ENCODE measurements around the gene CSTF3.
"Not testable (repeated sequence)": the region's sequence is repeated elsewhere in the genome, so short reads cannot be mapped to it uniquely, and the experiment has no call there.

CSTF3 gene

DNA sequence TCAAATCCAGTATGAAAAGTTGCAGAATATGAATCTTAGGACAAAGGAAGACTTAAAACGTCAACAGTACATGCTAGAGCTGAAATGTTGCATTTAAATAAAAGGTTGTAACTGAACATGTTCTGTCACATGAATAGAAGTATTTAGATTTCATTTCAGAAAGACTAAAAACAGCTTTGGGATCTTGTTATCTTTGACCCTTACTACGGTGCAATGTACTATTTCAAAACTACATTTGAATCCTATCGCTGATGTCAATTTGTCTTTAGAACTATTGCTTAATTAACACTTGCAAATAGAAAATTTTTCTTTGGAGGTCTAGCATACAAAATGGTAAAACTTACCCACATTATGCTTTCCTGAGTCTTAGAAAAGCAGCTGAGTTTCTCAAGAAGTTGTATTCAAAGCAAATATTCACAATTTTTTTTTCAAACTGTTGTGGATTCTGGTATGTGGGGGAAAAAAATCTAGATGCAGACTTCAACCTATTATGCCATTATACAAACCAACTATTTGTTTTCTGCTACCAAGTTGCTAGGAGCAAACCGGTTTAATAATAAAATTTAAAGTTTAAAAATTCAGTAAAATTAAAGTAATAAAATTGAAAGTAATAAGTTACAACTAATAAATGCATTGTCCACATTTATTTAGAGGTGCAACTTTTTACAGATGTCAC is 25.4 kb downstream of the CSTF3 start:
- no peaks in the 10 kb centered on the region for H3K9me3 Mint-ChIP-seq
- no peak for DNase-seq (ENCODE audit: low spot score)
- H3K4me3 Mint-ChIP-seq = no peak overlapping the region
- no peaks in the 10 kb centered on the region for H3K27me3 Mint-ChIP-seq (ENCODE audit: low read depth)
- peaks cover 15% of the 10 kb centered on the region for H3K36me3 Mint-ChIP-seq (ENCODE audit: low read depth)
- peaks cover 6% of the 10 kb centered on the region for H3K4me1 Mint-ChIP-seq (ENCODE audit: low read depth)
- no peak overlapping the region for H3K27ac Mint-ChIP-seq

DNA sequence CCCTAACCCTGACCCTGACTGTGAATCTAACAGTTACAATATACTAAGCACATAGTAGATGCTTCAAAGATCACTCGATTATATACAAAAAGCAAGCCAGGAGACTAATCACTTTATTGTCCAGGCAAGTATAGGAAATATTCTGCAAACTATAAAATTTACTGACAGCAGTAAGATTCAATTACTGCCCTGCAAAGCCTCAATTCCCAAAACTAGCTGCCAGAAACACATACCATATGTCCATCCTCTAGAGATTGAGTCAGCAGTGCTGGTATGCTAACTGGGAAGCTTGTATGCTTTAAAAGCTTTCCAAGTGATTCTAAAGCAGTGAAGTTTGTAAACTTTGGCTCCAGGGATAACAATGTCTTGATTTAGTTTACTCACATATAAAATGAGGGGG is 26.1 kb downstream of the CSTF3 start:
- peaks cover 6% of the 10 kb centered on the region for H3K4me1 Mint-ChIP-seq (ENCODE audit: low read depth)
- H3K4me3 Mint-ChIP-seq = no peak overlapping the region
- H3K27ac Mint-ChIP-seq = no peak overlapping the region
- peaks cover 11% of the 10 kb centered on the region for H3K36me3 Mint-ChIP-seq (ENCODE audit: low read depth)
- no peaks in the 10 kb centered on the region for H3K9me3 Mint-ChIP-seq
- no peak for DNase-seq (ENCODE audit: low spot score)
- H3K27me3 Mint-ChIP-seq (ENCODE audit: low read depth) = no peaks in the 10 kb centered on the region

DNA sequence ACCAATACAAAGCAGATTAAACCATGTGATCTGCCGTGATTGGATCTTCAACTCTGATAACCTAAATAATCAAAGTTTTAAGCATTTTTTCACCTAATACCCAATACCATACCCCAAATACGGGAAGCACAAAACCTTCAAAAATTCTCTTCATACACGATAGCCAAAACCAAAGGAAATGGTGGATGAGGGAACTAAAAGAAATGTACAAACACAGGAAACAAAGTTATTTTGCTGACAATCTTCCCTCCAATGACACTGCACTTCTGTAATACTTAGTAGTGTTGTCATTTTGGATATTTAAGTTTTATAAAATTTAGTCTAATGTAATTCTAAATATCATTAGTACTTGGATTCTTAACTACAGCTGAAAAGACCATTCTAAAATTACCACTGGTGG is 27.0 kb downstream of the CSTF3 start:
- Mint-ChIP-seq H3K27me3 (ENCODE audit: low read depth) (no peaks in the 10 kb centered on the region), H3K36me3 (ENCODE audit: low read depth) (peaks cover 8% of the 10 kb centered on the region), H3K4me1 (ENCODE audit: low read depth) (peaks cover 6% of the 10 kb centered on the region), H3K9me3 (no peaks in the 10 kb centered on the region), H3K27ac (no peak overlapping the region), H3K4me3 (no peak overlapping the region)
- DNase-seq (ENCODE audit: low spot score) = no peak

DNA sequence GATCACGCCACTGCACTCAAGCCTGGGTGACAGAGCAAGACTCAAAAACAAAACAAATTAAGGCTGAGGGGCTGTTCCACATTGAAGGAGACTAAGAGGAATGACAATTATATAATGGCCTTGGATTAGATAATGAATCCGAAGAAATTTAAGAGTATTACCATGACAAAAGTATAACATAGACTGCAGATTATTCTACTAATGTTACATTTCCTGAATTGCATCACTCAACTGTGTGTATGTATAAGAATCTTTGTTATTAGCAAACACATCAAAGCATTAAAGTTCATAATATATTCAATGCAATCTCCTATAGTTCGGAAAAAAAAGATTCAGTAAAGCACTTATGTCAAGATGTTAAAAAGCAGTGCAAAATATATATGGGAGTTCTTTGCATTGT is 27.5 kb downstream of the CSTF3 start:
- H3K27me3 Mint-ChIP-seq (ENCODE audit: low read depth) = no peaks in the 10 kb centered on the region
- no peak overlapping the region for H3K27ac Mint-ChIP-seq
- no peaks in the 10 kb centered on the region for H3K9me3 Mint-ChIP-seq
- DNase-seq (ENCODE audit: low spot score) = no peak
- peaks cover 8% of the 10 kb centered on the region for H3K4me1 Mint-ChIP-seq (ENCODE audit: low read depth)
- H3K4me3 Mint-ChIP-seq = no peak overlapping the region
- H3K36me3 Mint-ChIP-seq (ENCODE audit: low read depth) = peaks cover 8% of the 10 kb centered on the region

DNA sequence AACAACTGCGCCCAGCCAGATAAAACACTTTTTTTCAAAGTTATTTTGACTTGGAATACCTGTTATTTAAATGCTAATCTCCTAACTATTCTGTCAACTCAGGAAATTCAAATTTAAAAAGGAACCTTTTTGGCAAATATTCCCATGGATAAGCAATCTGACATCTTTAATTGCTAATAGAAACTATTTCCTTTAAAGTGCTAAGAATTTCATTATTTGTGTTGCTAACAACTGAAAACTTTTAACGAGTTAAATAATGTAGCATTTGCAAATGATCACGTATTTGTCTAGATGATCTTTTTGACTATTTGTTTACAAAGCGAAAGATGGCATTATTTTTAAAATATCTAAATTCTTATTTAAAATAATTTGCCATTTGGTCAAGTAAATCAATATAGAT is 28.8 kb downstream of the CSTF3 start:
- Mint-ChIP-seq H3K27ac (no peak overlapping the region), H3K9me3 (no peaks in the 10 kb centered on the region), H3K4me3 (no peak overlapping the region), H3K27me3 (ENCODE audit: low read depth) (no peaks in the 10 kb centered on the region), H3K36me3 (ENCODE audit: low read depth) (peaks cover 8% of the 10 kb centered on the region), H3K4me1 (ENCODE audit: low read depth) (peaks cover 10% of the 10 kb centered on the region)
- no peak for DNase-seq (ENCODE audit: low spot score)

DNA sequence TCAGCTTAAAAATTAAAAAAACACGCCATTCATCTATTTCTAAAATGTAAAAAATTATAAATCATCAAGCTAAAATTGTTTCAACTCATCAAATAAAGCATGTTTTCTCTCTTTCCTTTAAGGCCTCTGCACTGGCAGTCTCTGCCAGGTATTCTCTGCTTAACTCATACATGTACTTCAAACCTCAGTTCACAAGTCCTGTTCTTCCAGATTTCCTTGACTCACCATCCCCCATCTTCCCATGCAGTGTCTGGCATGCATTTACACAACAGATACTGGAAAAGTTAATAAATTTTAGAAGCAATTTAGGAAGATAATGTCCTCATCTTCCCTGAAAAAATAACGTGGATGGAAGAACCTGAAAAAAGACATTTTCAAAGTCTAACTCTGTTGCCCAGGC is 32.5 kb downstream of the CSTF3 start:
- Mint-ChIP-seq H3K4me1 (ENCODE audit: low read depth) (peaks cover 8% of the 10 kb centered on the region), H3K27ac (no peak overlapping the region), H3K36me3 (ENCODE audit: low read depth) (peaks cover 16% of the 10 kb centered on the region), H3K27me3 (ENCODE audit: low read depth) (no peaks in the 10 kb centered on the region), H3K4me3 (no peak overlapping the region), H3K9me3 (no peaks in the 10 kb centered on the region)
- DNase-seq (ENCODE audit: low spot score) = no peak

DNA sequence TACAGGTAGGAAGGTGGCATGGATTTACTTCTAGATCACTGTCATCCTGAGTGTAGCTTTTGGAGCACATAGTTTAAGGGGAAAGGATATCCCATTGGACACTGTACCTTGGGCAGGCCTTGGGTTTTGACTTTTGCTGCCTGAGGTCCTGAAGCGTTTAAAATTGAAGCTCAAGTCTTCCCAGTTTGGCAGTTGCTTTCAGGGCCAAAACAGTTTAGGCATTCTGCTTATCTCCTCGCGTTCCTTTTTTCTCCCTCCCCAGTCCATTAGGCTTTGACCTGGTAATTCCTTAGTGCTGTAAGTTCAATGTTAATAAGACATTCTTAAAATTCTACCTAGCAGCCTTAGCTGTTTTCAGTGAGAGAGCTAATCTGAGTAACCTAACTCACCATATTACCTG is 35.7 kb downstream of the CSTF3 start:
- no peaks in the 10 kb centered on the region for H3K9me3 Mint-ChIP-seq
- no peaks in the 10 kb centered on the region for H3K27me3 Mint-ChIP-seq (ENCODE audit: low read depth)
- H3K4me3 Mint-ChIP-seq = no peak overlapping the region
- no peak overlapping the region for H3K27ac Mint-ChIP-seq
- H3K36me3 Mint-ChIP-seq (ENCODE audit: low read depth) = peaks cover 13% of the 10 kb centered on the region
- DNase-seq (ENCODE audit: low spot score) = no peak
- H3K4me1 Mint-ChIP-seq (ENCODE audit: low read depth) = peaks cover 8% of the 10 kb centered on the region

DNA sequence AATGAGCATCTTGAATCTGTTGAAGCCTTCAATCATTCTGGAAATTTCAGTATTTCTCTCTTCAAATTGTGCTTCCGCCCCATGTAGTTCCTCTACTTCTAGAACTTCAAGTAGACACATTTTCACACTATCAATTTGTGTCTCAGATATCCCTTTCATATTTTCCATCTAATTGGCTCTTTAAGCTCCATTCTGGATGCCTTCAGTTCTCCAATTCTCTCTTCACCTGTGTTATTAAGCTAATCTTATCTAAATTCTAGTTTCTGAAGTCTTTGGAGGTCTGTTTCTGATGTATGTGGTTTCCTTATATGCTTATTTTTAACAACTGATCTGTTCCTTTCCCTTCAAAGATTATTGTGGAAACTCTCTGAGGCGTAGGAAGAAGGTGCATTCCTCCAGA is 36.3 kb downstream of the CSTF3 start:
- H3K9me3 Mint-ChIP-seq = no peaks in the 10 kb centered on the region
- no peak overlapping the region for H3K4me3 Mint-ChIP-seq
- DNase-seq (ENCODE audit: low spot score) = no peak
- no peak overlapping the region for H3K27ac Mint-ChIP-seq
- H3K36me3 Mint-ChIP-seq (ENCODE audit: low read depth) = peaks cover 13% of the 10 kb centered on the region
- peaks cover 8% of the 10 kb centered on the region for H3K4me1 Mint-ChIP-seq (ENCODE audit: low read depth)
- no peaks in the 10 kb centered on the region for H3K27me3 Mint-ChIP-seq (ENCODE audit: low read depth)

DNA sequence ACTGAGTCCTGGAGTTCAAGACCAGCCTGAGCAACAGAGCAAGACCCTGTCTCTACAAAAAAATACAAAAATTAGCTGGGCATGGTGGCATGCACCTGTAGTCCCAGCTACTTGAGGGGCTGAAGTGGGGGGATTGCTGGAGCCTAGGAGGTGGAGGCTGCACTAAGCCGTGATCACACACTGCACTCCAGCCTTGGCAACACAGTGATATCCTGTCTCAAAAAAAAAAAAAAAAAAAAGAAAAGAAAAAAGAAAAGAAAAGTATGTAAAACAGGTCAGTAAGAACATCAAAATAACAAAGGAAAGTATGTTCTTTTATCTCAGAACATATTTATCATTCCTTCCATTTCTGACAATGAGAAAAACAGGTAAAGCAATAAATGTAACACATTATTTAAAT is 38.6 kb downstream of the CSTF3 start:
- peaks cover 13% of the 10 kb centered on the region for H3K36me3 Mint-ChIP-seq (ENCODE audit: low read depth)
- H3K27ac Mint-ChIP-seq; H3K4me1 Mint-ChIP-seq (ENCODE audit: low read depth); H3K27me3 Mint-ChIP-seq (ENCODE audit: low read depth); H3K9me3 Mint-ChIP-seq; H3K4me3 Mint-ChIP-seq; DNase-seq (ENCODE audit: low spot score): not testable (repeated sequence)

DNA sequence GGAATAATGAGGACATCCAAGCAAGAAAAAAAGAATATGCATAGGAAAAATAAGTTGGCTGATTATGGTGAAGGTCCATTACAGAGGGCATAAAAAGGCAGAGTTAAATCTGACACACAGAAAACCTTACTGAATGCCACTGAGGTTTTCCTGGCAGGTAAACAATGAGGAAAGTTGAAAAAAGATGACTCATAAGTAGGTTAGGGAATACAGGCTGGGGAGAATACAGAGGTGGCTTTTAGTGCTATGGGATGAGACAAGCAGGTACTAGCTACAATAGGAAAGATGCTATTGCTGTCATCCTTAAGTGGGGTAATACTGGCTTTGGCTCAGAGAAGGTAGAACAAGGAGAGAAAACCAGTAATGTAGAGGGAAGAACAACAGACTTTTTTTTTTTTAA is 44.7 kb downstream of the CSTF3 start:
- no peak for DNase-seq (ENCODE audit: low spot score)
- Mint-ChIP-seq H3K4me1 (ENCODE audit: low read depth) (no peaks in the 10 kb centered on the region), H3K4me3 (no peak overlapping the region), H3K36me3 (ENCODE audit: low read depth) (no peaks in the 10 kb centered on the region), H3K27me3 (ENCODE audit: low read depth) (no peaks in the 10 kb centered on the region), H3K9me3 (no peaks in the 10 kb centered on the region), H3K27ac (no peak overlapping the region)

DNA sequence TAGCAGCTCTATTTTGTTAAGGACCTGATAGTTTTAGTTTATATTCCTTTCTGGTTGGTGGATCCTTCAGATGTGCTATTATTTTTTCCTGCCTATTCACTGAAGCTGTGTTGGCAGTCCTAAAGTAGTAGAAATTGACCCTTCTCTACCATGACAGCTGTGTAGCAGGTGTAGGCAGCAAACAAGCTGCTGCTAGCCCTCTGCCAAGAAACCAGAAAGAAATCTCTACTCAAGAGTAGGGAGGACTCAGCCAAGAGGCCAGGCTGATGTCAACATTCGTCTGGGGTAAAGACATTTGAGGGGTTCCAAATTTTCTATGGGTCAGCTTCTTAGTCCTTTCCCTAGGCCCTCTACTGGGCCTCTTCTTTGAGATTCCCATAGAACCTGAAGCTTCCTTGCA is 51.2 kb downstream of the CSTF3 start:
- Mint-ChIP-seq H3K27me3 (ENCODE audit: low read depth) (no peaks in the 10 kb centered on the region), H3K4me3 (no peak overlapping the region), H3K4me1 (ENCODE audit: low read depth) (no peaks in the 10 kb centered on the region), H3K9me3 (no peaks in the 10 kb centered on the region), H3K27ac (no peak overlapping the region), H3K36me3 (ENCODE audit: low read depth) (peaks cover 7% of the 10 kb centered on the region)
- no peak for DNase-seq (ENCODE audit: low spot score)

DNA sequence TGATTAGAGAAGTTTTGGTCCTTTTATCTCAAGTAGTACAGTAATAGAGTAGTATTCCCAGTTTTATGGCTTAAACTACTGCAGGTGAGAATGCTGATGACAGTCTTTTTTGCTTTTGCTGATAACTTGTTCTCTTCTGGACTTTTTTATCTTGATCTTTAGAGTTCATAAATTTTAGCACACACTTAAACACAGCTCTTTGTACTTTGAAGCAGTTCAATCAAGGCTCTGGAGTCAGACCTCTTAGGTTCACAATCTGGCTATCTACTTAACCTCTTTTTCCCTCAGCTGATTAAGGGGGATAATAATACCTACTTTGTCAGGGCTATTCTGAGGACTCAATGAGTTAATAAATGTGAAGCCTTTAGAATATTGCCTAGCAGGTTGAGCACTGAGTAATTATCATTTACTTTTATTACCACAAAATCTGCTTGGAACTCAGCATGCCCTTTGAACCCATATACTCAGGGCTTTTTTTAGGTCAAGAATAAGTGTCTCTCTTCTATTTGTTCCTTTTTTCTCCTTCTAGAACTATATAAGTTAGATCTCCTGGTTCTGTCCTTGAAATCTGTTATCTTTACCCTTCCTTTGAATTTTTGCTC is 51.9 kb downstream of the CSTF3 start:
- no peaks in the 10 kb centered on the region for H3K4me1 Mint-ChIP-seq (ENCODE audit: low read depth)
- DNase-seq (ENCODE audit: low spot score) = no peak
- H3K27me3 Mint-ChIP-seq (ENCODE audit: low read depth) = no peaks in the 10 kb centered on the region
- H3K36me3 Mint-ChIP-seq (ENCODE audit: low read depth) = peaks cover 7% of the 10 kb centered on the region
- no peak overlapping the region for H3K27ac Mint-ChIP-seq
- H3K9me3 Mint-ChIP-seq = no peaks in the 10 kb centered on the region
- H3K4me3 Mint-ChIP-seq = no peak overlapping the region

DNA sequence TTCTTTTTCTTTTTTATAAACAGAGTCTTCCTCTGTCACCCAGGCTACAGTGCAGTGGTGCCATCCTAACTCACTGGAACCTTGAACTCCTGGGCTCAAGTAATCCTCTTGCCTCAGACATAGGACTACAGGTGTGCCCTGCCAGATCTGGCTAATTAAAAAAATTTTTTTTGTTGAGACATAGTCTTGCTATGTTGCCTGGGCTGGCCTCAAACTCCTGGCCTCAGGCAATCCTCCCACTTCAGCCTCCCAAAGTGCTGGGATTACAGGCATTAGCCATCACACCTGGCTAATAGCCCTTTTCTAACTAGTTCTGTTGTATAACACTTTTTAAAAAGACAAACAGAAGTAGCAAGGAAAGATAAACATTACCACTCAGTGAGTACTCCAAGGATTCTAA is 57.4 kb downstream of the CSTF3 start:
- no peak overlapping the region for H3K4me3 Mint-ChIP-seq
- no peak for DNase-seq (ENCODE audit: low spot score)
- no peaks in the 10 kb centered on the region for H3K27me3 Mint-ChIP-seq (ENCODE audit: low read depth)
- H3K4me1 Mint-ChIP-seq (ENCODE audit: low read depth) = no peaks in the 10 kb centered on the region
- H3K9me3 Mint-ChIP-seq = no peaks in the 10 kb centered on the region
- H3K36me3 Mint-ChIP-seq (ENCODE audit: low read depth) = peaks cover 26% of the 10 kb centered on the region
- H3K27ac Mint-ChIP-seq = no peak overlapping the region

DNA sequence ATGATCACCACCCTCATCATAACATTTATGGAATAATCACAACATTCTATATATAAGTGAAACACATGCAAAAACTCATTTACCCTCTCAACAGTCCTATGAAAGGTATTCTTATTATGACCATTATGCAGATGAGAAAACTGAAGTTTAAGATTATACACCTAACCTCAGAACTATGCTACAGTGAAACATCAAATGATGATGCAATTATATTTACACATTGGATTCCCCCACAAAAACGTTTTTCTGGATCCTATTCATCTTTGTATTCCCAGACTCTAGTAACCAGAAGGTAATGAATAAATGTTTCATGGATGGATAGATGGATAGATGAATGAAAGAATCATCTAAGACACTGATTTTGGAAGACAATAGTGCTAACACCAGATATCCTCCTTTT is 67.1 kb downstream of the CSTF3 start:
- H3K27ac Mint-ChIP-seq = no peak overlapping the region
- peaks cover 27% of the 10 kb centered on the region for H3K36me3 Mint-ChIP-seq (ENCODE audit: low read depth)
- no peak for DNase-seq (ENCODE audit: low spot score)
- H3K4me3 Mint-ChIP-seq = no peak overlapping the region
- no peaks in the 10 kb centered on the region for H3K27me3 Mint-ChIP-seq (ENCODE audit: low read depth)
- H3K9me3 Mint-ChIP-seq = no peaks in the 10 kb centered on the region
- no peaks in the 10 kb centered on the region for H3K4me1 Mint-ChIP-seq (ENCODE audit: low read depth)

DNA sequence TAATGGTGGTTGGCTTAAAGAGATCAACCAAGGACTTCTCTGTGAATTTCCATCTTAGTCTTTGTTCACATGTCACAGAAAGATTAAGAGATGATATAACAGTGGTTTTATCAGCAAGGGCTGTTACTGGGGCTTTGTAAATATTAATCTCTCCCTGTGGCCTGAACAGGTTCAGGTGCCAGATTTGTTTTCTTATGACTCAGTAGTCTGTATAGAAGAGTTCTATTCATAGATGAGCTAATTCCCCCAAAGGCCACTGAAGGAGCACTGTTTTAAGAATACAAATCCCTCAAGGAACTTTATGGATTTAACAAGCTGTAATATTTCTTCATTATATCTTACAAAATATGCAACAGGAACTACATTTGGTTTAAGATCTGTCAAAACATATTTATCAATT is 71.5 kb downstream of the CSTF3 start:
- H3K9me3 Mint-ChIP-seq = no peaks in the 10 kb centered on the region
- H3K4me1 Mint-ChIP-seq (ENCODE audit: low read depth) = no peaks in the 10 kb centered on the region
- H3K27ac Mint-ChIP-seq = no peak overlapping the region
- peaks cover 29% of the 10 kb centered on the region for H3K36me3 Mint-ChIP-seq (ENCODE audit: low read depth)
- no peak overlapping the region for H3K4me3 Mint-ChIP-seq
- DNase-seq (ENCODE audit: low spot score) = no peak
- no peaks in the 10 kb centered on the region for H3K27me3 Mint-ChIP-seq (ENCODE audit: low read depth)
